CD4-positive, alpha-beta T cell (primary cell): ENCODE measurements around the gene ITGA2B. TPM values are rescaled to one million over a fixed set of nuclear protein-coding genes. Genes with fewer than 3 reads are reported as not detected.

Experiments
- ATAC-seq: fragments of 200-7000 bp; cut with Tn5 transposase; one replicate; pipeline ENCODE4 v1.10.0; 2022; ENCODE audit warnings: mild to moderate bottlenecking; ENCODE audit not compliant: poor library complexity
- CTCF ChIA-PET: fragments of 350-600 bp; sonication (Branson Sonifier 250); formaldehyde crosslinking; loops from one replicate; lab custom pipeline; 2021; ENCODE audit warnings: antibody characterized with exemption, inconsistent platforms; lab: Charles Lee
- POLR2A ChIA-PET: fragments of 350-600 bp; sonication (Branson Sonifier 250); formaldehyde crosslinking; loops from one replicate; lab custom pipeline; 2021; ENCODE audit warnings: antibody characterized with exemption, inconsistent platforms; lab: Charles Lee
- DNase-seq, 14 experiments: peaks; one replicate each; pipeline ENCODE4 v3.0.0-alpha.2; 2013 to 2020; ENCODE audit warnings: mixed read lengths in 2 of 14
- H3K27ac ChIP-seq, 2 donors: one replicate each; pipeline versions ENCODE4 v1.5.1 to v1.7.0; 2013; ENCODE audit warnings: low read length in 2 of 2, low read depth in 1 of 2, mild to moderate bottlenecking in 1 of 2
- H3K27me3 ChIP-seq, 2 experiments: 1 replicate in 1 of 2; 2 replicates in 1 of 2; pipeline versions ENCODE4 v1.6.1 to v1.7.0; 2013; ENCODE audit warnings: low read length in 2 of 2, control low read depth in 1 of 2, mild to moderate bottlenecking in 1 of 2, moderate library complexity in 1 of 2; ENCODE audit not compliant: insufficient read depth in 2 of 2, control insufficient read depth in 1 of 2
- H3K36me3 ChIP-seq: one replicate; pipeline ENCODE4 v1.6.1; 2013; ENCODE audit warnings: low read length, control low read depth; ENCODE audit not compliant: insufficient read depth
- H3K4me1 ChIP-seq: one replicate; pipeline ENCODE4 v1.6.1; 2013; ENCODE audit warnings: low read length, control low read depth; ENCODE audit not compliant: insufficient read depth
- H3K4me3 ChIP-seq: one replicate; pipeline ENCODE4 v1.5.1; 2013; ENCODE audit warnings: mild to moderate bottlenecking, low read length, moderate library complexity
- H3K9me3 ChIP-seq, 2 experiments: 1 replicate in 1 of 2; 2 replicates in 1 of 2; pipeline versions ENCODE4 v1.6.1 to v1.7.0; 2013; ENCODE audit warnings: low read length in 2 of 2, mild to moderate bottlenecking in 2 of 2, control low read depth in 1 of 2, moderate library complexity in 1 of 2; ENCODE audit not compliant: control insufficient read depth in 1 of 2, insufficient read depth in 1 of 2
- H3K27ac Mint-ChIP-seq: one replicate; pipeline ENCODE4 v1.8.0; 2020; ENCODE audit warnings: mixed read lengths
- H3K27me3 Mint-ChIP-seq: one replicate; pipeline ENCODE4 v1.8.0; 2021; ENCODE audit warnings: mixed read lengths
- H3K36me3 Mint-ChIP-seq: one replicate; pipeline ENCODE4 v1.8.0; 2021; ENCODE audit warnings: low read depth, mixed read lengths
- H3K4me1 Mint-ChIP-seq: one replicate; pipeline ENCODE4 v1.8.0; 2021; ENCODE audit warnings: low read depth, mixed read lengths
- H3K4me3 Mint-ChIP-seq: one replicate; pipeline ENCODE4 v1.8.0; 2020; ENCODE audit warnings: mild to moderate bottlenecking, mixed read lengths
- H3K9me3 Mint-ChIP-seq: one replicate; pipeline ENCODE4 v1.8.0; 2020; ENCODE audit warnings: mixed read lengths
- intact Hi-C, 2 experiments: fragments of 100-400 bp; cut with DNase I in 1 of 2; cut with micrococcal nuclease in 1 of 2; formaldehyde crosslinking; loops; one replicate each; pipeline versions ENCODE4 v1.15.1 to v1.9.0; 2023 to 2025; cut with DNase I, micrococcal nuclease
- total RNA-seq, 174 experiments: library from RNA in 2 of 174; stranded (reverse) in 2 of 174; gene quantifications; one replicate each; pipeline ENCODE4 v1.2.3 and lab custom pipeline; 2021 to 2026
- TF ChIP-seq, protein P1 (sequence below): fragments of 200-600 bp; IDR thresholded peaks from one replicate; pipeline ENCODE4 v1.8.0; 2022; ENCODE audit warnings: antibody characterized with exemption, mild to moderate bottlenecking

ITGA2B gene
- total RNA-seq, 2 experiments from 2014 or later, result 0.85 to 0.87 TPM

DNA sequence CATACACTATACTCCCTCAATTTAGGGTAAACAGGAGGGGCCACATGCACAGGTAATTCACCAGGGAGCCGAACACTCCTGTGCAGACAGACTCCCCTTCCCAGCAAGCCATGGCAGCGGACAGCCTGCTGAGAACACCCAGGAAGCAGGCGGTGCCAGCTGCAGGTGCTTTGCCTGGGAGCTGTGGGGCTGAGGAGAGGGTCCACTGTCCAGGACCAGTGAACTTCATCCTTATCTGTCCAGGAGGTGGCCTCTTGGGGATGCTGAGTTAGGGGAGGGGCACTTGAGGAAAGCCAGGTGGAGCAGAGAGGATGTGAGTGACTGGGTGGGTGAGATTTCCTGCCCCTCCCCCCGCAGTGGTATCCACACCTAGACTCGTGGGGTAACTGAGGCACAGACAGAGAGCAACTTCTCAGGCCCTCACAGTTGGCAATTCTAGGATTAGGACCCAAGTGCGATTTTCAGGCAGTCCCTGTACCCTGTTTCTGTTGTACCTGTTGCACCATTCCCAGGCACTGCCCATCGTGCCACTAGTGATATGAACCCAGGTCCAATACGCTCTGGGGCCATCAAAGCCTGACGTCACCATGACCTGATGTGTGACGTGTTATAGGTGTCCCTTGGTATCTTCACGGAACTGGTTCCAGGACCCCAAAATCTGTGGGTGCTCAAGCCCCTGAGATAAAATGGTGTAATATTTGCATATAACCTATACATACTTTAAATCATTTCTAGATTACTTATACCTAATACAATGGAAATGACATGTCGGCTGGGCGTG is 43.2 kb downstream of the ITGA2B start:
- H3K27ac Mint-ChIP-seq, result peak overlapping the region; percentile 69
- H3K27ac ChIP-seq, result peak overlapping the region in 1 of 2 donors; percentile 13
- CTCF ChIA-PET, result interaction anchor here (0.8 to 2.2 kb wide), 16 partner anchors 9 to 276 kb away, joined by 3 to 18 read pairs (median 5); partner anchors contain the start of genes FAM171A2, G6PC3, HDAC5 and TMUB2

DNA sequence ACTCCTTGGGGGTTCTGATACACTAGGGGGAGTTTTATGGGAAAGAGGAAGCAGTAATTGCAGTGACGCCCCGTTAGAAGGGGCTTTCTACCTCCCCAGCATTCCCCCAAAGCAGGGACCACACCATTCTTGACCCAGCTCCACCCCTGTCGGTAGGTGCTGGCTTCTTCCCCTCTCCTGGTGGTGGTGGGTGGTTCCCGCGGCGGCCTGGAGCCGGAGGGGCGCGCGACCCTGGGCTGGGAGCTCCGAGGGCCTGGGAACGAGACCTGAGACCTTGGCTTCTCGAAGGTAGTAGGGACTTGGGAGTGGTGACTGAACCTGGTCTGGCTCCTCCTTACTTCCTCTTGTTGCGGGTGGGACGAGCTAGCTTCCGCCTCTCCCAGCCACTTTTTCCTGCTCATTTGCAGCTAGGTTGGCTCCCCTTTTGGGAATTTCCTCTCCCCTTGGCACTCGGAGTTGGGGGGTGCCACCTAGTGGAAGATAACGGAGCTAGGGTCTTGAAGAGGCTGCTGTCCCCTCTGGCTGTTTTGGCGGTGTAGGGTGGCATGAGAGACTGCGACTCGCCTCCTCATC is 43.9 kb downstream of the ITGA2B start:
- H3K4me3 ChIP-seq, result peak overlapping the region; percentile 88
- DNase-seq (peak in 8 of 14 experiments; percentile 20 to 77 (median 47)), ATAC-seq (peak; percentile 24)
- ChIA-PET POLR2A (interaction anchor here (0.7 to 2.6 kb wide), 15 partner anchors 8 to 567 kb away, joined by 3 to 16 read pairs (median 7); partner anchors contain the start of genes DUSP3, FAM171A2, HDAC5 and SLC25A39), CTCF (interaction anchor here (0.7 to 2.2 kb wide), 17 partner anchors 9 to 276 kb away, joined by 3 to 18 read pairs (median 5); partner anchors contain the start of genes FAM171A2, G6PC3, HDAC5 and TMUB2)
- peaks cover 2% of the 10 kb centered on the region for H3K27me3 Mint-ChIP-seq
- intact Hi-C loops, result loop anchor here (1.0 to 5.0 kb wide), 5 partner anchors 19 to 403 kb away; partner anchors contain the start of genes HROB (in 1 of the 2), LSM12 (in 1 of the 2) and PPY (in 1 of the 2)
- peaks cover 19% of the 10 kb centered on the region for H3K4me1 Mint-ChIP-seq
- H3K27me3 ChIP-seq, result no peaks in the 10 kb centered on the region
- H3K36me3 ChIP-seq, result no peaks in the 10 kb centered on the region
- H3K9me3 ChIP-seq, result no peaks in the 10 kb centered on the region
- peaks cover 31% of the 10 kb centered on the region for H3K4me1 ChIP-seq
- TF ChIP-seq, protein P1, sequence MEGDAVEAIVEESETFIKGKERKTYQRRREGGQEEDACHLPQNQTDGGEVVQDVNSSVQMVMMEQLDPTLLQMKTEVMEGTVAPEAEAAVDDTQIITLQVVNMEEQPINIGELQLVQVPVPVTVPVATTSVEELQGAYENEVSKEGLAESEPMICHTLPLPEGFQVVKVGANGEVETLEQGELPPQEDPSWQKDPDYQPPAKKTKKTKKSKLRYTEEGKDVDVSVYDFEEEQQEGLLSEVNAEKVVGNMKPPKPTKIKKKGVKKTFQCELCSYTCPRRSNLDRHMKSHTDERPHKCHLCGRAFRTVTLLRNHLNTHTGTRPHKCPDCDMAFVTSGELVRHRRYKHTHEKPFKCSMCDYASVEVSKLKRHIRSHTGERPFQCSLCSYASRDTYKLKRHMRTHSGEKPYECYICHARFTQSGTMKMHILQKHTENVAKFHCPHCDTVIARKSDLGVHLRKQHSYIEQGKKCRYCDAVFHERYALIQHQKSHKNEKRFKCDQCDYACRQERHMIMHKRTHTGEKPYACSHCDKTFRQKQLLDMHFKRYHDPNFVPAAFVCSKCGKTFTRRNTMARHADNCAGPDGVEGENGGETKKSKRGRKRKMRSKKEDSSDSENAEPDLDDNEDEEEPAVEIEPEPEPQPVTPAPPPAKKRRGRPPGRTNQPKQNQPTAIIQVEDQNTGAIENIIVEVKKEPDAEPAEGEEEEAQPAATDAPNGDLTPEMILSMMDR, result peak; percentile 61
- H3K27ac Mint-ChIP-seq, result peak overlapping the region; percentile 69
- peak overlapping the region; percentile 95 for H3K4me3 Mint-ChIP-seq
- H3K9me3 Mint-ChIP-seq, result no peaks in the 10 kb centered on the region
- H3K27ac ChIP-seq, result peak overlapping the region in 1 of 2 donors; percentile 57
- H3K36me3 Mint-ChIP-seq, result peaks cover 4% of the 10 kb centered on the region

More for the DNA sequence above, 43.2 kb downstream of the ITGA2B start:
- H3K36me3 ChIP-seq, result peaks cover under 1% of the 10 kb centered on the region
- DNase-seq, result peak in 1 of 14 experiments; percentile 37
- no peaks in the 10 kb centered on the region for H3K9me3 ChIP-seq
- peak overlapping the region; percentile 88 for H3K4me3 ChIP-seq
- no peaks in the 10 kb centered on the region for H3K27me3 Mint-ChIP-seq
- POLR2A ChIA-PET, result interaction anchor here (0.9 to 2.6 kb wide), 14 partner anchors 8 to 224 kb away, joined by 3 to 16 read pairs (median 7); partner anchors contain the start of genes FAM171A2, HDAC5, SLC25A39 and TMUB2
- H3K4me1 Mint-ChIP-seq, result peaks cover 24% of the 10 kb centered on the region
- no peaks in the 10 kb centered on the region for H3K9me3 Mint-ChIP-seq
- peak overlapping the region; percentile 95 for H3K4me3 Mint-ChIP-seq
- H3K4me1 ChIP-seq, result peaks cover 37% of the 10 kb centered on the region
- no peaks in the 10 kb centered on the region for H3K27me3 ChIP-seq
- TF ChIP-seq, protein P1, result no peak
- peaks cover 4% of the 10 kb centered on the region for H3K36me3 Mint-ChIP-seq
- no peak for ATAC-seq
- intact Hi-C loops, result loop anchor here in 1 of 2 experiments (5.0 kb wide), 3 partner anchors 204 to 404 kb away; partner anchors contain the start of genes HROB, LSM12 and PPY

DNA sequence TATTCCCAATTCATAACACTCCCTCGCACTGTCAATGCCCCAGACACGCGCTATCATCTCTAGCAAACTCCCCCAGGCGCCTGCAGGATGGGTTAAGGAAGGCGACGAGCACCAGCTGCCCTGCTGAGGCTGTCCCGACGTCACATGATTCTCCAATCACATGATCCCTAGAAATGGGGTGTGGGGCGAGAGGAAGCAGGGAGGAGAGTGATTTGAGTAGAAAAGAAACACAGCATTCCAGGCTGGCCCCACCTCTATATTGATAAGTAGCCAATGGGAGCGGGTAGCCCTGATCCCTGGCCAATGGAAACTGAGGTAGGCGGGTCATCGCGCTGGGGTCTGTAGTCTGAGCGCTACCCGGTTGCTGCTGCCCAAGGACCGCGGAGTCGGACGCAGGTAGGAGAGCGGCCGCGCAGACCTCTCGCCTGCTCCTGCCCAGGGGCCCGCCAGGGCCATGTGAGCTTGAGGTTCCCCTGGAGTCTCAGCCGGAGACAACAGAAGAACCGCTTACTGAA is 44.5 kb downstream of the ITGA2B start, which contains the start of gene GRN:
TSS of gene GRN (plus strand) at position 364 of the 515 bp plus-strand sequence. CDS start 3,863 bp downstream, outside the sequence.
- TF ChIP-seq, protein P1, result no peak
- Histone ChIP-seq H3K9me3 (no peaks in the 10 kb centered on the region), H3K27me3 (no peaks in the 10 kb centered on the region), H3K36me3 (no peaks in the 10 kb centered on the region), H3K4me1 (peaks cover 29% of the 10 kb centered on the region), H3K4me3 (peak within 1 kb of the TSS; percentile 88), H3K27ac (peak within 1 kb of the TSS; percentile 13 to 57)
- POLR2A ChIA-PET, result interaction anchor here (0.7 to 2.6 kb wide), 14 partner anchors 9 to 566 kb away, joined by 3 to 16 read pairs (median 7); partner anchors contain the start of genes DUSP3, FAM171A2, HDAC5 and SLC25A39
- Mint-ChIP-seq H3K4me1 (peaks cover 19% of the 10 kb centered on the region), H3K9me3 (no peaks in the 10 kb centered on the region), H3K4me3 (peak within 1 kb of the TSS; percentile 95), H3K27me3 (peaks cover 5% of the 10 kb centered on the region), H3K36me3 (peaks cover 4% of the 10 kb centered on the region), H3K27ac (peak within 1 kb of the TSS; percentile 69)
- peak; percentile 99 for ATAC-seq
- intact Hi-C loops, result loop anchor here (1.0 to 5.0 kb wide), 5 partner anchors 18 to 403 kb away; partner anchors contain the start of genes HROB (in 1 of the 2), LSM12 (in 1 of the 2) and PPY (in 1 of the 2)
- CTCF ChIA-PET, result interaction anchor here (0.7 to 2.2 kb wide), 16 partner anchors 9 to 275 kb away, joined by 3 to 18 read pairs (median 5); partner anchors contain the start of genes FAM171A2, G6PC3, HDAC5 and TMUB2
- peak; percentile 71 to 91 (median 78) for DNase-seq
